ENCODE data around the gene ENTPD5.

ENTPD5 gene
- long read RNA-seq, full-length matches to known transcripts = 2 of 13 reads
- long read RNA-seq, partial matches to known transcripts = 0 of 13 reads
- long read RNA-seq, other reads (novel, unspliced or antisense) = 11 of 13 reads

- no peak for TF ChIP-seq CTCF (IDR thresholded peaks at IDR 0.05; ENCODE audit: insufficient read depth, low read length)
- peak; percentile 36; the same call in 1 of the 2 replicates for TF ChIP-seq POLR2AphosphoS5 (IDR thresholded peaks at IDR 0.05; ENCODE audit: low read depth)
- H3K27me3 ChIP-seq (ENCODE audit: insufficient read depth, poor library complexity, severe bottlenecking) = no peaks in the 10 kb centered on the region
- H3K27ac ChIP-seq (replicated peaks) = peak within 1 kb of the TSS; percentile 89
- DNase-seq (ENCODE audit: low read depth in 1 of 2, low spot score in 1 of 2) = peak; percentile 49 to 54
- H3K4me3 ChIP-seq (replicated peaks; ENCODE audit: insufficient read depth, low read length) = peak within 1 kb of the TSS; percentile 66
Measured at GRCh38 chr14:74018586-74019407, at the start of gene ENTPD5, which contains the start of gene BBOF1. Gene ENTPD5, minus strand, starts transcription at chr14:74019288. Its CDS starts 31,186 bp downstream, at chr14:73988102. Gene BBOF1, plus strand, starts transcription at chr14:74019349. Its CDS starts 130 bp downstream, at chr14:74019479.

GRCh38 chr14:74065746-74066575 is 46.9 kb upstream of the ENTPD5 start:
- Histone ChIP-seq H3K27me3 (ENCODE audit: insufficient read depth, poor library complexity, severe bottlenecking) (no peaks in the 10 kb centered on the region), H3K27ac (replicated peaks) (no peak overlapping the region), H3K4me3 (replicated peaks; ENCODE audit: insufficient read depth, low read length) (no peak overlapping the region)
- no peak for TF ChIP-seq GABPA (IDR thresholded peaks at IDR 0.05; ENCODE audit: low read depth)
- TF ChIP-seq CTCF (IDR thresholded peaks at IDR 0.05; ENCODE audit: insufficient read depth, low read length) = no peak
- TF ChIP-seq POLR2AphosphoS5 (IDR thresholded peaks at IDR 0.05; ENCODE audit: low read depth) = no peak
- TF ChIP-seq REST (IDR thresholded peaks at IDR 0.05; ENCODE audit: insufficient replicate concordance, low read depth) = no peak
- no peak for TF ChIP-seq SPI1 (IDR thresholded peaks at IDR 0.05; ENCODE audit: borderline replicate concordance, low read depth)
- no peak for DNase-seq (ENCODE audit: low read depth in 1 of 2, low spot score in 1 of 2)

GRCh38 chr14:74064883-74065282 is 45.8 kb upstream of the ENTPD5 start:
- H3K27ac ChIP-seq (replicated peaks) = no peak overlapping the region
- no peaks in the 10 kb centered on the region for H3K27me3 ChIP-seq (ENCODE audit: insufficient read depth, poor library complexity, severe bottlenecking)
- DNase-seq (ENCODE audit: low read depth in 1 of 2, low spot score in 1 of 2) = no peak
- H3K4me3 ChIP-seq (replicated peaks; ENCODE audit: insufficient read depth, low read length) = no peak overlapping the region
- no peak for TF ChIP-seq REST (IDR thresholded peaks at IDR 0.05; ENCODE audit: insufficient replicate concordance, low read depth)
- no peak for TF ChIP-seq POLR2AphosphoS5 (IDR thresholded peaks at IDR 0.05; ENCODE audit: low read depth)
- TF ChIP-seq SPI1 (IDR thresholded peaks at IDR 0.05; ENCODE audit: borderline replicate concordance, low read depth) = no peak
- no peak for TF ChIP-seq GABPA (IDR thresholded peaks at IDR 0.05; ENCODE audit: low read depth)

GRCh38 chr14:74064426-74064825 is 45.3 kb upstream of the ENTPD5 start:
- H3K27me3 ChIP-seq (ENCODE audit: insufficient read depth, poor library complexity, severe bottlenecking) = no peaks in the 10 kb centered on the region
- no peak overlapping the region for H3K4me3 ChIP-seq (replicated peaks; ENCODE audit: insufficient read depth, low read length)
- H3K27ac ChIP-seq (replicated peaks) = no peak overlapping the region
- no peak for DNase-seq (ENCODE audit: low read depth in 1 of 2, low spot score in 1 of 2)
- no peak for TF ChIP-seq POLR2AphosphoS5 (IDR thresholded peaks at IDR 0.05; ENCODE audit: low read depth)
